Fibroblast of the aortic adventitia (primary cell): ENCODE measurements around the gene FHL3. TPM values are rescaled to one million over a fixed set of nuclear protein-coding genes. Genes with fewer than 3 reads are reported as not detected.
A peak's percentile ranks its signal among the peaks of the same experiment; 100 is the strongest.

Experiments used
- DNase-seq: peaks from one replicate; pipeline ENCODE4 v3.0.0-alpha.2; 2010; ENCODE audit warnings: low read depth
- H3K4me3 ChIP-seq: 2 replicates; pipeline ENCODE4 v1.5.1; 2011; ENCODE audit warnings: low read depth, mild to moderate bottlenecking, control low read depth, low read length, moderate library complexity
- total RNA-seq: library from RNA; depleted of rRNA; stranded (reverse); fragments of >200 nt; gene quantifications from 2 replicates; pipeline ENCODE4 v1.2.3, GENCODE V29; 2012; ENCODE audit warnings: low replicate concordance
- TF ChIP-seq, protein P1 (sequence below): IDR thresholded peaks from 2 replicates; pipeline ENCODE4 v1.5.1; 2011; ENCODE audit warnings: mild to moderate bottlenecking, low read length, control low read depth, inconsistent platforms; ENCODE audit not compliant: insufficient read depth

Gene FHL3
- total RNA-seq, 1 donor: 15.6 TPM

DNA sequence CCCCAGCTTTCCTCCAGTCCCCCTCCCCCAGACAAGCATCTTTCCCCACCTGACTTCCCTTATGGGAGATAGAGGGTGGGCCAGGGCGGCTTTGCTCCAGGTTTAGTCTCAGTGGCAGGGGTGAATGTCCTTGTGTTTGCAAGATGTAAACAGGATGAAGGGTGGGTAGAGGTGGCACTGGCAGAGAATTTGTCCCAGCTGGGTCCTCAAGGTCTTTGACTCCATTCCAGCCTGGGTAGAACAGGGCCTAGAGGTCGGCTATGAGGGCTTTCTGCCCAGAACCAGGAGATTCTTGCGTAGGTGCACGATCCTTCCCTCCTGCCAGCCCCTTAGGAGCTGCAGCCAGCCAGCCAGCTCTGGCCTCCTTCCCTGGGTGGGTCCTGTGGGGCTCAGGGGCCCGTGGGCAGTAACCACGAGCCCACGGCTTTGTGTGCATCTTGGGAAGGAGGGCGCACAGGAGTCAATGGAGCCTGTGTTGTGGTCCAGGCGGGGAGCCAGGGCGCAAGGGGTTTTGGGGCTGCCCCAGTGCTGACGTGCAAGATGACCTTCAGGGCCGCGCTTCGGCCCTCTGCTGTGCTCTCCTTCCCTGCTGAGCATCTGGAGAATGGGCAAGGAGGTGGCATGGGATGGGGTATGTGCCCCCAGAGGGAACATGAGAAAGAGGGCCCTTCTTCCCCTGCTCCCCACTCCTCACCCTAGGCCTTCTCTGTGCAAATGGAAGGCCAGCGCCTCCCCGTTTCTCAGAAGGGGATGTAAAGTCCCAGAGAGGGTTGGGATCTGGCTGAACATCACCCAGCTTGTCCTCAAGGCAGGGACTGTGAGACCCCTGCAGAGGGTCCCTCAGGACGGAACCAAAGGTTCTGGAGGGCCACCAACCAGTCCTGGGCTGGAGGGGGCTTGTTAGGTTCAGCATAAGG, 25.5 kb upstream of the FHL3 start:
- TF ChIP-seq, protein P1, sequence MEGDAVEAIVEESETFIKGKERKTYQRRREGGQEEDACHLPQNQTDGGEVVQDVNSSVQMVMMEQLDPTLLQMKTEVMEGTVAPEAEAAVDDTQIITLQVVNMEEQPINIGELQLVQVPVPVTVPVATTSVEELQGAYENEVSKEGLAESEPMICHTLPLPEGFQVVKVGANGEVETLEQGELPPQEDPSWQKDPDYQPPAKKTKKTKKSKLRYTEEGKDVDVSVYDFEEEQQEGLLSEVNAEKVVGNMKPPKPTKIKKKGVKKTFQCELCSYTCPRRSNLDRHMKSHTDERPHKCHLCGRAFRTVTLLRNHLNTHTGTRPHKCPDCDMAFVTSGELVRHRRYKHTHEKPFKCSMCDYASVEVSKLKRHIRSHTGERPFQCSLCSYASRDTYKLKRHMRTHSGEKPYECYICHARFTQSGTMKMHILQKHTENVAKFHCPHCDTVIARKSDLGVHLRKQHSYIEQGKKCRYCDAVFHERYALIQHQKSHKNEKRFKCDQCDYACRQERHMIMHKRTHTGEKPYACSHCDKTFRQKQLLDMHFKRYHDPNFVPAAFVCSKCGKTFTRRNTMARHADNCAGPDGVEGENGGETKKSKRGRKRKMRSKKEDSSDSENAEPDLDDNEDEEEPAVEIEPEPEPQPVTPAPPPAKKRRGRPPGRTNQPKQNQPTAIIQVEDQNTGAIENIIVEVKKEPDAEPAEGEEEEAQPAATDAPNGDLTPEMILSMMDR: no peak
- H3K4me3 ChIP-seq: no peak overlapping the region
- no peak for DNase-seq

DNA sequence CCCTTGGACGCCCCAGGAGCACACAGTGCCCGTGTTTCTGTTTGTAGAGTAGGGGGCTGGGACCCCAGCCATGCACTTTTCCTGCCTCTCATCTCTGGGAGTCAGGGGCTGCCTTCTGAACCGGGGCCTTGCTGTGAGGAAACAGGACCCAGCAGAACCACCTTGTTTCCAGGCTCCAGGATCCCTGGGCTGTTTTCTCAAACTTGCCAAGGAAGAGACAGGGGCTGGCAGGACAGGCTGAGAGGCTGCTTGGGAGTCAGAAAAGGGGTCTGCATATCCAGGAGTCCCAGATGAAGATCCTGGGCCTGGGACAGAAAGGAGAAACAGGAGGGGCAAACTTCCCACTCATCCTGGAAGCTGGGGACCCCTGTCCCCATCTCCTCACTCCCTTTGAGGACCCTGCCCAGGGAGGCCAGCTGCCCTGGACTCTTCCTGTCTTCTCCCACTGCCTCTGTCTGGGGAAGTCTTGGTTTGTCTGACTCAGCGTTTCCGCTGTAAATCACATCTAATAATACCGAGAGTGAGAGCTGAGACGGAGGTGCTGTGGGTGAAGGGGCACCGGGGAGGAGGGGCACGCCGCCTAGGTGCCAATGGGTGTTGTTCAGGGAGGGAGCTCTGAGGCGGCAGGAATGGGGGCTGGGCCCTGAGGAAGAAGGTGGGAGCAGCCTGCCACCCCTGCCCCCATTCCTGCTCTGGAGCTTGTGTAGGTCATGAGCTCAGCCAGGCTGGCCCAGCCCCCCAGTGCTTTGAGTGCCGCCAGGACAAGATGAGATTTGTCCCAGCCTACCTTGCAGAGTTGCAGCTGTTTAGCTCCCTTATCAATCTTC, 24.6 kb upstream of the FHL3 start:
- TF ChIP-seq, protein P1: no peak
- peak; percentile 56 for DNase-seq
- H3K4me3 ChIP-seq: no peak overlapping the region

DNA sequence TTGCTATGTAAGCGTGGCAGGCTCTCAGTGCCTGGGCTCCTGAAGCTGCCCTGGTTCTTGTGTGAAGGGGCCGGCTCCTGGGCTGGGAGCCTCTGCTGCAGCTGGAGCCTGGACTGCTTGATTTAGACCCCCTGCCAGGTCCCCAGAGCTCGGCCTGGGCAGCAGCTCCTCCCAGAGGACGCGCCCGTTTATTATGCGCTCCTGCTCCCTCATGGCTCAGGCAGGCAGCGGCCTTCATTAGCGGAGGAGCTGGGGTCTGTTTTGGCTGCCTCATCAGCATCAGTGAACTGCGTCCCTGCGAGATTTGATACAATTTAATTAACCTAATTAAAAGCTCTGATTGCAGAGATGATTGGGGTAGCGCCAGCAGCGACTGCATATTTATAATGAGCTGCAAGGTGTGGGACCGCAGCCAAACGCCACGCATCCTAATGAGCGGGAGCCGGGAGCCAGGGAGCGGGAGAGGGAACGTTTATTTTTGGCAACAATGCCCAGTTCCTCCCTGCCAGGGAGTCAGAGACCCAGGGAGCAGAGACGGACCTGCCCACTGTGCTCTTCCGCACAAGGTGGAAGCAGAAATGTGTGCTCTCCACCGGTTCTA, 23.9 kb upstream of the FHL3 start:
- no peak for DNase-seq
- no peak overlapping the region for H3K4me3 ChIP-seq
- TF ChIP-seq, protein P1: no peak

DNA sequence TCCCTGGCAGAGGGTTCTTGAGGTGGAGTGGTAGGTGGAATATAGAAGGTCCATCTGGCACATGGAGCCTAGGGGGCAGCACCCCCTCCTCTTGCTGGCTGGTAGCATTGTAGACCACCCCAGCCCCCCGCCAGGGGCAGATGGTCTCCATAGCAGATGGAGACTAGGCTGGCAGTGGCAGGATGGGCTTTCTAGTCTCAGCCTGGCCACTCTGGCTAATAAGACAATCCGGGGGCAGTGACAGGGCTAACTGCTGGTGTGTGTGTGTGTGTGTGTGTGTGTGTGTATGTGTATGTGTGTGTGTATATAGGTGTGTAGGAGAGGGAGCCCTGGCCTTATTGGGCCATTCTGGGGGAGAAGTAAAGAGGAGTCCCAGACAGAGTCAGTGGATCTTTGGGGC, 23.4 kb upstream of the FHL3 start:
- H3K4me3 ChIP-seq: no peak overlapping the region
- no peak for DNase-seq
- TF ChIP-seq, protein P1: no peak

DNA sequence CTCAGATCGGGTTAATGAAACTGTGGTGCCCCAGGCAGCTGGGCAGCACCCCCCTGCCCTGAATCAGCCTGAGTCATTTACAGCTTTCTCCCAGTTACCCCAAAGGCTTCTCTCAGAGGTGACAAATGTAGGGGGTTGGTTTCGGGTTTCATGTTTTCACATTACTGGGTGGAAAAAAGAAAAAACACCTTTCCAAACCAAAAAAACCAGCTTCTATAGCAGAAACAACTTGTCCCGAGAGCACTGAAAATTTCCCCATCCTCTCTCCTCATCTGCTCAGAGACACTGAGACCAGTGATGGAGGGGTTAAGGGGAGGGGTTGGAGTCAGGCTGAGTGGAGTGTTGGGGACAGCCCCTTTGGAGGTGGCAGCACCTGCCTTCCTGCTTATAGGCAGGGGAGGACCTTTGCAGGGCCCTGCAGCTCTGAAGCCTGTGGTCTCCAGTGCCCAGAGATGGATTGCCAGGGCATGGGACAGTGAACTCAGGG, 22.8 kb upstream of the FHL3 start:
- H3K4me3 ChIP-seq: no peak overlapping the region
- DNase-seq: no peak
- TF ChIP-seq, protein P1: no peak
